ENCODE data around the gene MEIOB.
"Not testable (repeated sequence)": the region's sequence is repeated elsewhere in the genome, so short reads cannot be mapped to it uniquely, and the experiment has no call there.

MEIOB gene

DNA sequence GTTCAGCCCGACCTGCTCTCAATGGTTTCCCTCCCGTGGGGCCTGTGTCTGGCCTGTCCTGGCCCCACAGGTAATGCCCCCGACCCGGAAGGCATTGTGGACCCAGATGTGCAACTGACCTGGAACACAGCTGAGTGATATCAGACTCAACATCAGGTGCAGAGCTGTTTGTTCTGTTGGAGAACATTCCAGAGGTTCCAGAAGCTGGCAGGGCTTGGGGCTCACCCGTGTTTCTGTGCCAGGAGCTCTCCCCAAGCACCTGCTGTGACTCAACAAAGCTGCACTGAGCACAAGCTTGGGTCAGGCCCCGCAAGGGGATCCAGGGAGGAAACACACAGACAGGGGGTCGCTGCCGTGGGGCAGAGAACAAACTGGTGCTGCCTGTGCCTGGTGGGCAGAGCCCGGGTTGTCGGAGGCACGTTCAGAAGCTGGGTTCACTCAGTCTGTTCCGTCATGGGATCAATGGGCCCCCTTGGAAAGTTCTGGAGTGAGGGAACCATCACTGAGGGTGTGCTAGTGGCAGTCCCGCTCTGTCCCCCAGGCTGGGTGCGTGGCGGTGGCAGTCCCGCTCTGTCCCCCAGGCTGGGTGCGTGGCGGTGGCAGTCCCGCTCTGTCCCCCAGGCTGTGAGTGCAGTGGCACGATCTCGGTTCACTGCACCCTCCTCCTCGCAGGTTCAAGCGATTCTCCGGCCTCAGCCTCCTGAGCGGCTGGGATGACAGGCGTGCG is 24.1 kb upstream of the MEIOB start:
- Histone ChIP-seq H3K4me1 (ENCODE audit: control insufficient read depth, insufficient read depth, low read length, poor library complexity, severe bottlenecking) (no peaks in the 10 kb centered on the region), H3K36me3 (ENCODE audit: control insufficient read depth, insufficient read depth, low read length) (no peaks in the 10 kb centered on the region), H3K9me3 (ENCODE audit: control insufficient read depth, low read length) (no peaks in the 10 kb centered on the region), H3K27me3 (replicated peaks; ENCODE audit: control insufficient read depth, insufficient read depth, low read length, poor library complexity, severe bottlenecking) (no peaks in the 10 kb centered on the region), H3K27ac (ENCODE audit: insufficient read depth, low read length, poor library complexity, severe bottlenecking) (no peak overlapping the region), H3K4me3 (ENCODE audit: insufficient read depth, low read depth, low read length, poor library complexity, severe bottlenecking) (no peak overlapping the region)
- DNase-seq: no peak

DNA sequence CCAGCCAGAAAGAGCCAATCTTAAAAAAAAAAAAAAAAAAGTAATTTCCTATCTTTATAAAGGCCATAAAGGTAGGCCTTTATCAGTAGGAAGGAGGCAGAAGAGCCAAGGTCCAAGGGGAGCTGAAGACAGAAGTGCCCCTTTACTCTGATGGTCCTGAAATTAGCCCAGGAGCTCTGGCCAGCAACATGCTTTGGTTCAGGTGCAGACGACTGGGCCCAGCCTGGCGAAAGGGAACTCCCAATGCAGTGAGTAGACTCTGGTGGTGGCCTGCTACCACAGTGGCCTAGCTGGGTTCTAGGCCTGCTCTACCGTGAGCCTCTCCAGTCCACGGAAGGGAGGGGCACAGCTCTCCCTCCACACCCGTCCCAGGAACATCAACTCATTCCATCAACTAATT is 23.1 kb upstream of the MEIOB start:
- no peak overlapping the region for H3K4me3 ChIP-seq (ENCODE audit: insufficient read depth, low read depth, low read length, poor library complexity, severe bottlenecking)
- H3K27me3 ChIP-seq (replicated peaks; ENCODE audit: control insufficient read depth, insufficient read depth, low read length, poor library complexity, severe bottlenecking): no peaks in the 10 kb centered on the region
- H3K36me3 ChIP-seq (ENCODE audit: control insufficient read depth, insufficient read depth, low read length): no peaks in the 10 kb centered on the region
- H3K4me1 ChIP-seq (ENCODE audit: control insufficient read depth, insufficient read depth, low read length, poor library complexity, severe bottlenecking): no peaks in the 10 kb centered on the region
- DNase-seq: no peak
- H3K9me3 ChIP-seq (ENCODE audit: control insufficient read depth, low read length): no peaks in the 10 kb centered on the region
- H3K27ac ChIP-seq (ENCODE audit: insufficient read depth, low read length, poor library complexity, severe bottlenecking): no peak overlapping the region

DNA sequence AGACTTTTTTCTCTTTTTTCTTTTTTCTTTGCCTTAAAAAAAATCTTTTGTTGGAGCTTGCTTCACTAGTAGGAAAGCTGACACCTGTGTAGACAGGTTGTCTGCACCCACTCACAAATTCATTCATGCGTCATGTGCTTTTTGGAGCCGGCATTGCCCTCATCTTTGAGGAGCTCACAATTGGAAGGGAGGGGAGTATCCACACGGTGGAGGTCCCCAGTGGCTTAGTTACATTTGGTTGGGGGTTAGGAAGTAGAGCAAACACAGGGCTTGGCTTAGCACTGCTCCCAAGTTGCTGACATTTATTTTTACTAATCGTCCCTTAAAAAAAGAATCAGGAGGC is 18.7 kb upstream of the MEIOB start:
- Histone ChIP-seq H3K27me3 (replicated peaks; ENCODE audit: control insufficient read depth, insufficient read depth, low read length, poor library complexity, severe bottlenecking) (no peaks in the 10 kb centered on the region), H3K4me1 (ENCODE audit: control insufficient read depth, insufficient read depth, low read length, poor library complexity, severe bottlenecking) (no peaks in the 10 kb centered on the region), H3K4me3 (ENCODE audit: insufficient read depth, low read depth, low read length, poor library complexity, severe bottlenecking) (no peak overlapping the region), H3K9me3 (ENCODE audit: control insufficient read depth, low read length) (no peaks in the 10 kb centered on the region), H3K36me3 (ENCODE audit: control insufficient read depth, insufficient read depth, low read length) (no peaks in the 10 kb centered on the region), H3K27ac (ENCODE audit: insufficient read depth, low read length, poor library complexity, severe bottlenecking) (no peak overlapping the region)
- DNase-seq: no peak

DNA sequence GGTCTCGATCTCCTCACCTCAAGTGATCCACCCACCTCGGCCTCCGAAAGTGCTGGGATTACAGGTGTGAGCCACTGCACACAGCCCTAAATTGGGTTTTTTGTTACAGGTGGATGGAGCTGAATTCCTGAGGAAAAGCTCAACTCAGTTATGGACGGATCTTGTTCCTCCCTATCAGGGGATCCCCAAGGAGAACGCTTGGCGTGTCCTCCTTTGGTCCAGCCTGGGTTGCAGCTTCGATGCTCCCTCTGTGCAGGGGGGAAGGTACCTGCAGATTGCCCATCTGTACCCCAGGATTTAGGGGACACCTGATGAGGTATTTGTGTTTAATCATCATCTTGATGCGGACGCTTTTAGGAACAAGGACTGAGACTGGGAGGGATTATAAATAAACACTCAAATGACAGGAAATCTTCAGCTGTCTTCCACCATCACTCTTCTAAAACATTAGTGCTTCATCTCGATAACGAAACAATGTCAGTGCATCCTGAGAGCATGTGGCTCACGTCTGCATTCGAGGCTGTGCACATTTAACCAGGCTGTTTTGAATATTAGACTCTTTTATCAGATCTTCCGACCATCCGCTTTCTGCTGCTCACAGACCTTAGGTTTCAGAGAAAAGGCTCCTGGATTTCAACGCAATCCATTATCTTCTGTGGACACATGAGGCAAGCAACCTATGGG is 18.2 kb upstream of the MEIOB start:
- H3K9me3 ChIP-seq (ENCODE audit: control insufficient read depth, low read length): no peaks in the 10 kb centered on the region
- H3K27ac ChIP-seq (ENCODE audit: insufficient read depth, low read length, poor library complexity, severe bottlenecking): no peak overlapping the region
- no peaks in the 10 kb centered on the region for H3K36me3 ChIP-seq (ENCODE audit: control insufficient read depth, insufficient read depth, low read length)
- DNase-seq: no peak
- H3K27me3 ChIP-seq (replicated peaks; ENCODE audit: control insufficient read depth, insufficient read depth, low read length, poor library complexity, severe bottlenecking): no peaks in the 10 kb centered on the region
- no peaks in the 10 kb centered on the region for H3K4me1 ChIP-seq (ENCODE audit: control insufficient read depth, insufficient read depth, low read length, poor library complexity, severe bottlenecking)
- H3K4me3 ChIP-seq (ENCODE audit: insufficient read depth, low read depth, low read length, poor library complexity, severe bottlenecking): no peak overlapping the region

DNA sequence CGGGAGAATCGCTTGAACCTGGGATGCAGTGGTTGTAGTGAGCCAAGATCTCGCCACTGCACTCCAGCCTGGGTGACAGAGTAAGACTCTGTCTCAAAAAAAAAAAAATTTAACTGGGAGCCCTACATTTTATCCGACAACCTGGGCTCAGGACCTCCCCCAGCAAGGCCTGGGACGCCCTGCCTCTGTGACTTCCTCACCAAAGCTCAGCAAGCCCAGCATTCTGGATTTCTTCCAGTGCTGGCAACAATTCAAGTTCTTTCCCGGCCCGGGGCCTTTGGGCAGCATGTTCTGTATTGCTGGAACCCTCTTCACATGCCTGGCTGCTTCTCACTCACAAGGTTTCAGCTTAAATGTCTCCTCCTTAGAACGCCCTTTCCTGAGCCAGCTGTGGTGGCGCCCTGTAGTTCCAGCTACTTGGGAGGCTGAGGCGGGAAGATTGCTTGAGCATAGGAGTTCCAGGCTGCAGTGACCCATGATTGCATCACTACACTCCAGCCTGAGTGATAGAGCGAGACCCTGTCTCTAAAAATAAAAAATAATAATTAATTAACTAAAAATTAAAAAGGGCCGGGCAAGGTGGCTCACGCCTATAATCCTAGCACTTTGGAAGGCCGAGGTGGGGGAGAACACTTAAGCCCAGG is 15.9 kb upstream of the MEIOB start:
- H3K4me3 ChIP-seq (ENCODE audit: insufficient read depth, low read depth, low read length, poor library complexity, severe bottlenecking): no peak overlapping the region
- no peak overlapping the region for H3K27ac ChIP-seq (ENCODE audit: insufficient read depth, low read length, poor library complexity, severe bottlenecking)
- no peaks in the 10 kb centered on the region for H3K36me3 ChIP-seq (ENCODE audit: control insufficient read depth, insufficient read depth, low read length)
- H3K4me1 ChIP-seq (ENCODE audit: control insufficient read depth, insufficient read depth, low read length, poor library complexity, severe bottlenecking): no peaks in the 10 kb centered on the region
- H3K27me3 ChIP-seq (replicated peaks; ENCODE audit: control insufficient read depth, insufficient read depth, low read length, poor library complexity, severe bottlenecking): no peaks in the 10 kb centered on the region
- DNase-seq: no peak
- no peaks in the 10 kb centered on the region for H3K9me3 ChIP-seq (ENCODE audit: control insufficient read depth, low read length)

DNA sequence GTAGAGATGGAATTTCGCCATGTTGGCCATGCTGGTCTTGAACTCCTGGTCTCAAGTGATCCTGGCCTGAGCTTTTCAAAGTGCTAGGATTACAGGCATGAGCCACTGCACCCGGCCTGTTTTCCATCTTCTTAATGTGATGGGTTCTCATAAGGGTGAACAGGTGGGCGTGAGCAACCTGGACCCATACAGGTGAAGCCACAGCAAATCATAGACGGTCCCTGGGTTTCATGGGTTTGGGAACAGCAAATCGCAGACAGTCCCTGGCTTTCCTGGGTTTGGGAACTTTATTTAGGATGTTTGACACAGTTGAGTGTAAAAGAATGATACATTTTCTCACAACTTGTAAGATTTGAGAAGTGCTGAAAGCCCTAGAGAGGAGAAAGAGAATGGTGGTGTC is 12.9 kb upstream of the MEIOB start:
- Histone ChIP-seq H3K4me3 (ENCODE audit: insufficient read depth, low read depth, low read length, poor library complexity, severe bottlenecking) (no peak overlapping the region), H3K27ac (ENCODE audit: insufficient read depth, low read length, poor library complexity, severe bottlenecking) (no peak overlapping the region), H3K4me1 (ENCODE audit: control insufficient read depth, insufficient read depth, low read length, poor library complexity, severe bottlenecking) (no peaks in the 10 kb centered on the region), H3K9me3 (ENCODE audit: control insufficient read depth, low read length) (no peaks in the 10 kb centered on the region), H3K36me3 (ENCODE audit: control insufficient read depth, insufficient read depth, low read length) (no peaks in the 10 kb centered on the region), H3K27me3 (replicated peaks; ENCODE audit: control insufficient read depth, insufficient read depth, low read length, poor library complexity, severe bottlenecking) (no peaks in the 10 kb centered on the region)
- DNase-seq: no peak

DNA sequence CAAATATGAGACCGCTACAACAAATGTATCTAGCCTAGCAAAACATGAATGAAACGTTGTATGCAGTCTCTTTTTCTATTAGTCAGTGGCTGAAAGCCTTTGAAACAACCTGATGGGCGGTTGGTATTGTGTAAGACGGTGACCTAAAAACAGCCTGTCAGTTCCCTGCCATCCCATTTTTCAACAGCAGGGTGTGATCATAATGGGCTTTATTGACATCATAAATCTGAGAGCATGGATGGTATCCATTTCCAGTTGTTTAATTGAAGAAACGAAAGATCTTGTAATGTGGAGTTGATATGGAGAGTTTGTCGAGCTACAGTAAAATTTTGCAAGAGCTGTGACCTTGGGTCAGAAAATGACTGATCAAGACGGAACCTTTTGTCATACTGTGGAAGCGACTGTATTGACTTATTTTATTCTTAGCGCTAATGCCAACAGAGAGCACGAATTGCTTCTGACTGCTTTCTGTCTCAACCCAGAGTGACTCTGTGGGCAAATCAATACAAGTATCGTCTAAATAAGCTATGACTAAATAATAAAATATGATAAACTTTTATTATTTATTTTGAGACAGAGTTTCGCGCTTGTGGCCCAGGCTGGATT is 12.3 kb upstream of the MEIOB start:
- H3K27ac ChIP-seq (ENCODE audit: insufficient read depth, low read length, poor library complexity, severe bottlenecking): no peak overlapping the region
- H3K27me3 ChIP-seq (replicated peaks; ENCODE audit: control insufficient read depth, insufficient read depth, low read length, poor library complexity, severe bottlenecking): no peaks in the 10 kb centered on the region
- DNase-seq: no peak
- H3K36me3 ChIP-seq (ENCODE audit: control insufficient read depth, insufficient read depth, low read length): no peaks in the 10 kb centered on the region
- no peaks in the 10 kb centered on the region for H3K4me1 ChIP-seq (ENCODE audit: control insufficient read depth, insufficient read depth, low read length, poor library complexity, severe bottlenecking)
- no peaks in the 10 kb centered on the region for H3K9me3 ChIP-seq (ENCODE audit: control insufficient read depth, low read length)
- H3K4me3 ChIP-seq (ENCODE audit: insufficient read depth, low read depth, low read length, poor library complexity, severe bottlenecking): no peak overlapping the region

DNA sequence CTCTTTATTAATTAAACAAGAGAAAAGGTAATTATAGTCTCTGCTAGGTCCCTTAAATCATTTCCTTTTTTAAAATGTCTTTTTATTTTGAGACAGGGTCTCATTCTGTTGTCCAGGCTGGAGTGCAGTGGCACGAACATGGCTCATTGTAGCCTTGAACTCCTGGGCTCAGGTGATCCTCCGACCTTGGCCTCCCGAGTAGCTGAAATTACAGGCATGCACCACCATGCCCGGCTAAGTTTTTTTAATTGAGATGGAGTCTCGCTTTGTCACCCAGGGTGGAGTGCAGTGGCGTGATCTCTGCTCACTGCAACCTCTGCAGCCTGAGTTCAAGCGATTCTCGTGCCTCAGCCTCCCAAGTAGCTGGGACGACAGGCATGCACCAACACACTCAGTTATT is 9.2 kb upstream of the MEIOB start:
- not testable (repeated sequence) for H3K27ac ChIP-seq (ENCODE audit: insufficient read depth, low read length, poor library complexity, severe bottlenecking); H3K4me1 ChIP-seq (ENCODE audit: control insufficient read depth, insufficient read depth, low read length, poor library complexity, severe bottlenecking); H3K9me3 ChIP-seq (ENCODE audit: control insufficient read depth, low read length); DNase-seq; H3K27me3 ChIP-seq (replicated peaks; ENCODE audit: control insufficient read depth, insufficient read depth, low read length, poor library complexity, severe bottlenecking); H3K36me3 ChIP-seq (ENCODE audit: control insufficient read depth, insufficient read depth, low read length); H3K4me3 ChIP-seq (ENCODE audit: insufficient read depth, low read depth, low read length, poor library complexity, severe bottlenecking)

DNA sequence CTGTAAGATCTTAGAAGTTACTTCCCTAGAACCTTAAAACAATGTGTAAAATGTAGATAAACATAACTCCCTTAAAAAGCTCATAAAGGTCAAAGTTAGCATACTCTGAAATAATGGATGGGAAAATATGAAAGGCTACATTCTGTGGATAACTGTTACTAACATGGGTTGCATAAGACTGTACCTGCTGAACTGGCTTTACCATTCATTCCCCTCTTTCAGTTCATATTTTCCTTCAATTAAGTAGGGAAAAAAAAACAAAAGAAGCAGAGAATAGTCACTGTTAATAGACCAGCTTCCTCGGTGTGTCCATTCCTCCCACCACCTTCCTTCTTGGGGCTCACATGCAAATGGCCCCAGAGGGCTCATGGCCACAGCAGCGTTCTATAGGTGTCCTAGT is 7.5 kb upstream of the MEIOB start:
- no peaks in the 10 kb centered on the region for H3K4me1 ChIP-seq (ENCODE audit: control insufficient read depth, insufficient read depth, low read length, poor library complexity, severe bottlenecking)
- H3K27ac ChIP-seq (ENCODE audit: insufficient read depth, low read length, poor library complexity, severe bottlenecking): no peak overlapping the region
- H3K27me3 ChIP-seq (replicated peaks; ENCODE audit: control insufficient read depth, insufficient read depth, low read length, poor library complexity, severe bottlenecking): no peaks in the 10 kb centered on the region
- H3K4me3 ChIP-seq (ENCODE audit: insufficient read depth, low read depth, low read length, poor library complexity, severe bottlenecking): no peak overlapping the region
- no peaks in the 10 kb centered on the region for H3K36me3 ChIP-seq (ENCODE audit: control insufficient read depth, insufficient read depth, low read length)
- no peaks in the 10 kb centered on the region for H3K9me3 ChIP-seq (ENCODE audit: control insufficient read depth, low read length)
- no peak for DNase-seq

DNA sequence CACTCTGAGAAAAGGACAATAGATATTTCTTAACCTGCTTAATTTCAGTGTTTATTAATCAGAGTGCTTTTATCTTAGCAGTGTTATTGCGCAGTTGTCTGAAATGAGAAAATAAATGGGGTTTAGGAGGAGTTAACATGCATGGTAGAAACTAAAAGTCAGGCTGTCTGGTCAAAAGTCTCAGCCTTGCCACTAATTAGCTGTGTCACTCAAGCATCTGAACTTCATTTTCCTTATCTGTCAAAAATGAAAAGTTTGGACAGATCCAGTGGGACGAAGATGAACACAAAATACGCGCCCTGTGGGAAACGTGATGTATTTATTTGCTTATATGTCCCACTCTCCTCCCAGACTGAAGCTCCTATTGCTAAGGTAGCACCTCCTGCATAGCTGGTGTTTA is 6.3 kb upstream of the MEIOB start:
- Histone ChIP-seq H3K27ac (ENCODE audit: insufficient read depth, low read length, poor library complexity, severe bottlenecking) (no peak overlapping the region), H3K4me1 (ENCODE audit: control insufficient read depth, insufficient read depth, low read length, poor library complexity, severe bottlenecking) (no peaks in the 10 kb centered on the region), H3K36me3 (ENCODE audit: control insufficient read depth, insufficient read depth, low read length) (no peaks in the 10 kb centered on the region), H3K27me3 (replicated peaks; ENCODE audit: control insufficient read depth, insufficient read depth, low read length, poor library complexity, severe bottlenecking) (no peaks in the 10 kb centered on the region), H3K4me3 (ENCODE audit: insufficient read depth, low read depth, low read length, poor library complexity, severe bottlenecking) (no peak overlapping the region), H3K9me3 (ENCODE audit: control insufficient read depth, low read length) (no peaks in the 10 kb centered on the region)
- DNase-seq: no peak

All from effector memory CD4-positive, alpha-beta T cell (primary cell).